Fibroblast of pulmonary artery (primary cell): Measurements from ENCODE around the gene SNN.

Experiments
- DNase-seq: peaks from one replicate; pipeline ENCODE4 v3.0.0-alpha.2; 2010; ENCODE audit warnings: low read depth
- H3K4me3 ChIP-seq: replicated peaks from 2 replicates; pipeline ENCODE4 v1.5.1; 2011; ENCODE audit warnings: low read depth, mild to moderate bottlenecking, control low read depth, low read length, moderate library complexity
- TF ChIP-seq, protein P1 (sequence below): IDR thresholded peaks from 2 replicates; pipeline ENCODE4 v1.5.1; 2011; ENCODE audit warnings: mild to moderate bottlenecking, control low read depth, low read length, inconsistent platforms; ENCODE audit errors: missing control alignments

Gene SNN

DNA sequence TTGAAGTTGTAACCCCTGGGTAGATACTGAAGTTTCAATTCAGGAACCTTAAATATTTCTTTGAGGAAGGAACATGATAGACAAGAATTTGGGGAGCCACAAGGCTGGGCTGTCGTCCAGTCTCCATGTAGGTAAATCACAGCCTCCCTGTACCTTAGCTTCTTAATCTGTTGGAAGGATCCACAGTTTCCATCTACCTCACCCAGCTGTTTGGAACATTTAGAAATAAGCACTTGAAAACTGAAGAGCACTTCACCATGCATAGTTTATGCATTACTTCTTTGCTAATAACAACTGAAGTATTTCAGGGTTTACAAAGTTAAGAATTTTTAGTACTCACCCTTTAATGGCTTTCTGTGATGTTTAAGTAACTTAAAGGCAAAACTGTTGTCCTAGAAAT is 57.2 kb downstream of the SNN start:
- DNase-seq = no peak
- TF ChIP-seq, protein P1, sequence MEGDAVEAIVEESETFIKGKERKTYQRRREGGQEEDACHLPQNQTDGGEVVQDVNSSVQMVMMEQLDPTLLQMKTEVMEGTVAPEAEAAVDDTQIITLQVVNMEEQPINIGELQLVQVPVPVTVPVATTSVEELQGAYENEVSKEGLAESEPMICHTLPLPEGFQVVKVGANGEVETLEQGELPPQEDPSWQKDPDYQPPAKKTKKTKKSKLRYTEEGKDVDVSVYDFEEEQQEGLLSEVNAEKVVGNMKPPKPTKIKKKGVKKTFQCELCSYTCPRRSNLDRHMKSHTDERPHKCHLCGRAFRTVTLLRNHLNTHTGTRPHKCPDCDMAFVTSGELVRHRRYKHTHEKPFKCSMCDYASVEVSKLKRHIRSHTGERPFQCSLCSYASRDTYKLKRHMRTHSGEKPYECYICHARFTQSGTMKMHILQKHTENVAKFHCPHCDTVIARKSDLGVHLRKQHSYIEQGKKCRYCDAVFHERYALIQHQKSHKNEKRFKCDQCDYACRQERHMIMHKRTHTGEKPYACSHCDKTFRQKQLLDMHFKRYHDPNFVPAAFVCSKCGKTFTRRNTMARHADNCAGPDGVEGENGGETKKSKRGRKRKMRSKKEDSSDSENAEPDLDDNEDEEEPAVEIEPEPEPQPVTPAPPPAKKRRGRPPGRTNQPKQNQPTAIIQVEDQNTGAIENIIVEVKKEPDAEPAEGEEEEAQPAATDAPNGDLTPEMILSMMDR = no peak
- H3K4me3 ChIP-seq = no peak overlapping the region

- DNase-seq = no peak
- H3K4me3 ChIP-seq = no peak overlapping the region
- TF ChIP-seq, protein P1 = no peak
These were observed 57.8 kb downstream of the SNN start for GRCh38 chr16:11726008-11726407.

GRCh38 chr16:11727796-11728543 is 59.7 kb downstream of the SNN start:
- no peak overlapping the region for H3K4me3 ChIP-seq
- TF ChIP-seq, protein P1 = no peak
- no peak for DNase-seq
